ENCODE data around the gene ZNF143. TPM values are rescaled to one million over a fixed set of nuclear protein-coding genes. Genes with fewer than 3 reads are reported as not detected.
A peak's percentile ranks its signal among the peaks of the same experiment; 100 is the strongest.

Gene ZNF143
- total RNA-seq, 1 donor from 2014 or later: 16.6 TPM

DNA sequence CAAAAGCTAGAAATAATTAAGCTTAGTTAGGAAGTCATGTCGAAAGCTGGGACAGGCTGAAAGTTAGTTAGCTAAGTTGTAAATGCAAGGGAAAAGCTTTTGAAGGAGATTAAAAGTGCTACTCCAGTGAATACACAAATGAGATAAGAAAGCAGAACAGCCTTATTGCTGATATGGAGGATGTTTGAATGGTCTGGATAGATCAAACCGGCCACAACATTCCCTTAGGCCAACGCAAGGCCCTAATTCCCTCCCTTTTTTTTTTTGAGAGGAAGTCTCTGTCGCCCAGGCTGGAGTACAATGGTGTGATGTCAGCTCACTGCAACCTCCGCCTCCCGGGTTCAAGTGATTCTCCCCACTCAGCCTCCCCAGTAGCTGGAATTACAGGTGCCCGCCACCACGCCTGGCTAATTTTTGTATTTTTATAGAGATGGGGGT is 89.4 kb downstream of the ZNF143 start:
- no peak overlapping the region for H3K4me3 Mint-ChIP-seq (ENCODE audit: unreplicated experiment)
- no peak for DNase-seq (ENCODE audit: low spot score)
- H3K9me3 Mint-ChIP-seq (ENCODE audit: low read depth): peaks cover 4% of the 10 kb centered on the region
- H3K27me3 Mint-ChIP-seq (ENCODE audit: low read depth): no peaks in the 10 kb centered on the region
- no peak overlapping the region for H3K27ac Mint-ChIP-seq (ENCODE audit: unreplicated experiment)
- no peaks in the 10 kb centered on the region for H3K4me1 Mint-ChIP-seq (ENCODE audit: low read depth)
- H3K36me3 Mint-ChIP-seq (ENCODE audit: low read depth): peaks cover 6% of the 10 kb centered on the region
- TF ChIP-seq, protein P1, sequence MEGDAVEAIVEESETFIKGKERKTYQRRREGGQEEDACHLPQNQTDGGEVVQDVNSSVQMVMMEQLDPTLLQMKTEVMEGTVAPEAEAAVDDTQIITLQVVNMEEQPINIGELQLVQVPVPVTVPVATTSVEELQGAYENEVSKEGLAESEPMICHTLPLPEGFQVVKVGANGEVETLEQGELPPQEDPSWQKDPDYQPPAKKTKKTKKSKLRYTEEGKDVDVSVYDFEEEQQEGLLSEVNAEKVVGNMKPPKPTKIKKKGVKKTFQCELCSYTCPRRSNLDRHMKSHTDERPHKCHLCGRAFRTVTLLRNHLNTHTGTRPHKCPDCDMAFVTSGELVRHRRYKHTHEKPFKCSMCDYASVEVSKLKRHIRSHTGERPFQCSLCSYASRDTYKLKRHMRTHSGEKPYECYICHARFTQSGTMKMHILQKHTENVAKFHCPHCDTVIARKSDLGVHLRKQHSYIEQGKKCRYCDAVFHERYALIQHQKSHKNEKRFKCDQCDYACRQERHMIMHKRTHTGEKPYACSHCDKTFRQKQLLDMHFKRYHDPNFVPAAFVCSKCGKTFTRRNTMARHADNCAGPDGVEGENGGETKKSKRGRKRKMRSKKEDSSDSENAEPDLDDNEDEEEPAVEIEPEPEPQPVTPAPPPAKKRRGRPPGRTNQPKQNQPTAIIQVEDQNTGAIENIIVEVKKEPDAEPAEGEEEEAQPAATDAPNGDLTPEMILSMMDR (IDR thresholded peaks at IDR 0.05): no peak

DNA sequence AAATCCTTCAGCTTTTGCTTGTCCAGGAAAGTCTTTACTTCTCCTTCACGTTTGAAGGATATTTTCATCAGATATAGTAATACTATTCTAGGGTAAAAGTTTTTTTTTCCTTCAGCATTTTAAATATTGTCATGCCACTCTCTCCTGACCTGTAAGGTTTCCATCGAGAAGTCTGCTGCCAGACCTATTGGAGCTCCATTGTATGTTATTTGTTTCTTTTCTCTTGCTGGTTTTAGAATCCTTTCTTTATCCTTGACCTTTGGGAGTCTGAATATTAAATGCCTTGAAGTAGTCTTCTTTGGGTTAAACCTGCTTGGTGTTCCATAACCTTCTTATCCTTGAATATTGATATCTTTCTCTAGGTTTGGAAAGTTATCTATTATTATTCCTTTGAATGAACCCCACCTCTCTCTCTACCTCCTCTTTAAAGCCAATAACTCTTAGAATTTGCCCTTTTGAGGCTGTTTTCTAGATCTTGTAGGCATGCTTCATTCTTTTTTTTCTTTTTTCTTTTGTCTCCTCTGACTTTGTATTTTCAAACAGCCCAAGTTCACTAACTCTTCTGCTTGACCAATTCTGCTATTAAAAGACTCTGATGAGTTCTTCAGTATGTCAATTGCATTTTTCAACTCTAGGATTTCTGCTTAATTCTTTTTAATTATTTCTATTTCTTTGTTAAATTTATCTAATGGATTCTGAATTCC is 100.6 kb downstream of the ZNF143 start:
- TF ChIP-seq, protein P1 (IDR thresholded peaks at IDR 0.05): no peak
- H3K9me3 Mint-ChIP-seq (ENCODE audit: low read depth): peaks cover 27% of the 10 kb centered on the region
- no peak overlapping the region for H3K27ac Mint-ChIP-seq (ENCODE audit: unreplicated experiment)
- H3K4me1 Mint-ChIP-seq (ENCODE audit: low read depth): peaks cover 18% of the 10 kb centered on the region
- H3K4me3 Mint-ChIP-seq (ENCODE audit: unreplicated experiment): no peak overlapping the region
- no peak for DNase-seq (ENCODE audit: low spot score)
- peaks cover 14% of the 10 kb centered on the region for H3K36me3 Mint-ChIP-seq (ENCODE audit: low read depth)
- no peaks in the 10 kb centered on the region for H3K27me3 Mint-ChIP-seq (ENCODE audit: low read depth)

DNA sequence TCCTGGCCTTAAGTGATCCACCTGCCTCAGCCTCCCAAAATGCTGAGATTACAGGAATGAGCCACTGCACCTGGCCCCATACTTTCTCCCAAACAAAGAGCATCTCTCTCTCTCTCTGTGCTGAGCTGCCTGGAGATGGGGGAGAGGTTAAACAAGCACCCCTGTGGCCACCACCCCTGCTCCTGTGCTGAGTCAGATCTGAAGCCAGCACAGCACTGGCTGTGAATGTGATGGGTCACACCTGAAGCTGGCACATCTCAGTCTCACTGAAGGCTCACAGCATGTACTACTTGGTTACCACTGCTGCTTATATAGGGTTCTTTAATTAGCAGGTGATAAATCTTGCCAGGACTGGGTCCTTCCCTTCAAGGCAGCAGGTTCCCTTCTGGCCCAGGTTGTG is 101.9 kb downstream of the ZNF143 start:
- Mint-ChIP-seq H3K4me3 (ENCODE audit: unreplicated experiment) (no peak overlapping the region), H3K36me3 (ENCODE audit: low read depth) (peaks cover 12% of the 10 kb centered on the region), H3K27ac (ENCODE audit: unreplicated experiment) (no peak overlapping the region), H3K4me1 (ENCODE audit: low read depth) (peaks cover 29% of the 10 kb centered on the region), H3K9me3 (ENCODE audit: low read depth) (peaks cover 27% of the 10 kb centered on the region), H3K27me3 (ENCODE audit: low read depth) (no peaks in the 10 kb centered on the region)
- TF ChIP-seq, protein P1 (IDR thresholded peaks at IDR 0.05): no peak
- no peak for DNase-seq (ENCODE audit: low spot score)

DNA sequence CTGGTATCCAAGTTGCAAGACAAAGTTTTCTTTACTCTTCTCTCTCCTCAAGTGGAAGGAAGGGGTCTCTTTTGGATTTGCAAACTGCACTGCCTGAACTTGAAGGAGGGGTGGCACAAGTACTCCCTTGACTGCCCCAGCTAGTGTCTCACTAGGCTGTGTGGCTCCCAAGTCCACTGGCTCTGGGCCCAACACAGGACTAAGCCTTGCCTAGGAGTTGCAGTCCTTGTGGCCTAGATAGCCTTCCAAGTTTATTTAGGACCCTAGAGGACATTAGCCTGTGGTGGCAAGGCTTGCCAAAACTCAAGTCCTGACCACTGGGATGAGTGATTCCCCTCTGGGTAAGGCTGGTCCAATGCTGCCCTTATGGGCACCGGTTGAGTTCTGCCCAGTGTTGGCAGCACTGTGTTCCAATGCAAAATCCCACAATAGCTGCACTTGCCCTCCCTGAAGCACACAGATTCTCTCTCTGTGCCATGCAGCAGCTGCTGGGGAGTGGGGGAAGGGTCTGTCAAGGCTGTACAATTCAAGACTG is 102.5 kb downstream of the ZNF143 start:
- TF ChIP-seq, protein P1 (IDR thresholded peaks at IDR 0.05): no peak
- Mint-ChIP-seq H3K27ac (ENCODE audit: unreplicated experiment) (no peak overlapping the region), H3K27me3 (ENCODE audit: low read depth) (no peaks in the 10 kb centered on the region), H3K9me3 (ENCODE audit: low read depth) (peaks cover 27% of the 10 kb centered on the region), H3K36me3 (ENCODE audit: low read depth) (peaks cover 12% of the 10 kb centered on the region), H3K4me1 (ENCODE audit: low read depth) (peaks cover 34% of the 10 kb centered on the region), H3K4me3 (ENCODE audit: unreplicated experiment) (no peak overlapping the region)
- DNase-seq (ENCODE audit: low spot score): no peak

DNA sequence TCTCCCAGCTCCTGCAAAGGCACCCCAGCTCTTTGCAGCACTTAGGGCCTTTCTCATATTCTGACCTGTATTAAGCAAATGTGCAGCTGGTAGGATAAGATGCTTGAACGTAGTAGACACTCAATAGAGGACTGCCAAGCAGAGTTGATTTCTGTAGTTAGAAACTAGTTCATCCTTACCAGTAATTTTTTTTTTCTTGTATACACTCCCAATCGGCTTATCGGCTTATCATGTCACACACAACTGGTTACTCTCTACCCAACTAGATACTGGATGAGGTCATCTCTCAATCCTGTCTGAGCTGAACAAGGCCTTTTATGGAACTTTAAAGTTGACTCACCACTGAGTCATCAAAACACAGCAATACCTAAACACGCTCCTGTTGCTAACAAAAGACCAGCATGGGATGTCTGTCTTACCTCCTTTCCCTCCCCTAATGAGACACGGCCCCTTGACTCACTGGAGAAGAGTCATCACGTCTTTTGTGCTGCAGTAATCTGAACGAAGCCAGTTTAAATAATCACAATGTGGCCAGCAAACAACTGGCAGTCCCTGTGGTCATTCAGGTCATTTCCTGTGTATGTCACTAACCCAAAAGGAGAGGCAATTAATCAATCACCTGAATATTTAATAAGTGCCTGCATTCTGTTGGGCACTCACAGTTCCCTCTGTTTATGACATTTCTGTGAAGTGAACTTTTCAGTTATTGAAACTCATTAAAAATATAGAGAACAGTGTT is 105.2 kb downstream of the ZNF143 start:
- H3K9me3 Mint-ChIP-seq (ENCODE audit: low read depth): peaks cover 14% of the 10 kb centered on the region
- no peaks in the 10 kb centered on the region for H3K27me3 Mint-ChIP-seq (ENCODE audit: low read depth)
- H3K4me3 Mint-ChIP-seq (ENCODE audit: unreplicated experiment): peak overlapping the region; percentile 5
- H3K4me1 Mint-ChIP-seq (ENCODE audit: low read depth): peaks cover 54% of the 10 kb centered on the region
- DNase-seq (ENCODE audit: low spot score): no peak
- H3K36me3 Mint-ChIP-seq (ENCODE audit: low read depth): peaks cover 7% of the 10 kb centered on the region
- TF ChIP-seq, protein P1 (IDR thresholded peaks at IDR 0.05): no peak
- peak overlapping the region; percentile 100 for H3K27ac Mint-ChIP-seq (ENCODE audit: unreplicated experiment)

All from chondrocyte (in vitro differentiated cells).